BE2C (cell line): Measurements from ENCODE around the gene MFN2. TPM values are rescaled to one million over a fixed set of nuclear protein-coding genes. Genes with fewer than 3 reads are reported as not detected.
"Not testable (repeated sequence)": the region's sequence is repeated elsewhere in the genome, so short reads cannot be mapped to it uniquely, and the experiment has no call there.

ENCODE experiments used
- DNase-seq: peaks from one replicate; pipeline ENCODE4 v3.0.0-alpha.2; 2020
- H3K27me3 ChIP-seq: fragments of 250-450 bp; sonication (Bioruptor Pico); 2 replicates; pipeline ENCODE4 v1.5.1; 2020; ENCODE audit warnings: mild to moderate bottlenecking
- H3K36me3 ChIP-seq: fragments of 250-450 bp; sonication (Bioruptor Pico); 2 replicates; pipeline ENCODE4 v1.5.1; 2020; ENCODE audit warnings: mild to moderate bottlenecking
- H3K4me1 ChIP-seq: fragments of 250-450 bp; sonication (Bioruptor Pico); 2 replicates; pipeline ENCODE4 v1.5.1; 2020
- H3K4me3 ChIP-seq: 2 replicates; pipeline ENCODE4 v1.5.1; 2011; ENCODE audit warnings: low read depth, low read length
- H3K9me3 ChIP-seq: fragments of 250-450 bp; sonication (Bioruptor Pico); 2 replicates; pipeline ENCODE4 v1.5.1; 2020
- polyA plus RNA-seq: library from polyadenylated mRNA; unstranded; fragments of >200 nt; gene quantifications from one replicate; pipeline ENCODE4 v1.2.1, GENCODE V29; 2012; ENCODE audit warnings: low read depth, missing spikeins; ENCODE audit not compliant: insufficient read length, insufficient read depth
- TF ChIP-seq, protein P1 (sequence below): IDR thresholded peaks from 2 replicates; pipeline ENCODE4 v1.5.1; 2012; ENCODE audit warnings: mild to moderate bottlenecking, low read depth, low read length

Gene MFN2
- polyA plus RNA-seq = 51.6 TPM

DNA sequence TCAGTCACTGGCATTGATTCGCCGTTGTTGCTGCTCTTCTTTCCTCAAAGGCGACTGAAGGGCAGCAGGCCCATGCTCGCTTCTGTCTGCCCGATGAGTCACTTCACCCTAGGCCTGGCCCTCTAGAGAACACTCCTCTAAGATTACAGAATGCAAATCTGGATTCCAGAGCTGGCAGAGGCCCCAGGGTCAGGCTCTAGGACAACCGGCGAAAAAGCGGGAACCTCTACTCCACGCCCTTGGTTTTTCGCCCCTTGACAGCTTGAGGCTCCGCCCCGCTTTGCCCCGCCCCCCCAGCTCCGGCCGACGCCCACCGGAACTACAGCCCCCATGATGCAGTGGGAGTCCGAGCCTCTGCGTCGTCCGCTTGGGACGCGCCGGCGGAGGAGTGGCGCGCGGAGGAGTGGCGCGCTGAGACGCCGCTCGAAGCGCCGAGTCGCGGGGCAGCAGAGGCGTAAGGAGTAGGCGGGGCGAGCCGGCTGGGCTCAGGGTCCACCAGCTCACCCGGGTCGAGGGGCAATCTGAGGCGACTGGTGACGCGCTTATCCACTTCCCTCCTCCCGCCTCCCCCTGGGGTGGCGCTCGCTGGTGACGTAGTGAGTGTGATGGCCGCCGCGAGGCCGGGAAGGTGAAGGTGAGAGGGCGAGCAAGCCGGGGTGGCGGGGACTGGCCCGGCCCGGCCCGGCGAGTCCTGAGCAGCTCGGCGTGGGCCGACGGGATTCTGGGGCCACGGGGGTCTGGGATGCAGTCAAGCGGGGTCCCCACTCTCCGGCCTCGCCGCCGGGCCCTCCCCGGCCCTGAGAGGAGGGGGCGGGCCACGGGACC is at the start of gene MFN2:
Gene MFN2 (plus strand): TSS at position 594 of the 825 bp plus-strand sequence. CDS start 8,725 bp downstream, outside the sequence.
- TF ChIP-seq, protein P1, sequence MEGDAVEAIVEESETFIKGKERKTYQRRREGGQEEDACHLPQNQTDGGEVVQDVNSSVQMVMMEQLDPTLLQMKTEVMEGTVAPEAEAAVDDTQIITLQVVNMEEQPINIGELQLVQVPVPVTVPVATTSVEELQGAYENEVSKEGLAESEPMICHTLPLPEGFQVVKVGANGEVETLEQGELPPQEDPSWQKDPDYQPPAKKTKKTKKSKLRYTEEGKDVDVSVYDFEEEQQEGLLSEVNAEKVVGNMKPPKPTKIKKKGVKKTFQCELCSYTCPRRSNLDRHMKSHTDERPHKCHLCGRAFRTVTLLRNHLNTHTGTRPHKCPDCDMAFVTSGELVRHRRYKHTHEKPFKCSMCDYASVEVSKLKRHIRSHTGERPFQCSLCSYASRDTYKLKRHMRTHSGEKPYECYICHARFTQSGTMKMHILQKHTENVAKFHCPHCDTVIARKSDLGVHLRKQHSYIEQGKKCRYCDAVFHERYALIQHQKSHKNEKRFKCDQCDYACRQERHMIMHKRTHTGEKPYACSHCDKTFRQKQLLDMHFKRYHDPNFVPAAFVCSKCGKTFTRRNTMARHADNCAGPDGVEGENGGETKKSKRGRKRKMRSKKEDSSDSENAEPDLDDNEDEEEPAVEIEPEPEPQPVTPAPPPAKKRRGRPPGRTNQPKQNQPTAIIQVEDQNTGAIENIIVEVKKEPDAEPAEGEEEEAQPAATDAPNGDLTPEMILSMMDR = no peak
- no peaks in the 10 kb centered on the region for H3K27me3 ChIP-seq
- peaks cover 4% of the 10 kb centered on the region; the same call in 1 of the 2 replicates for H3K4me1 ChIP-seq
- peaks cover 13% of the 10 kb centered on the region for H3K36me3 ChIP-seq
- H3K4me3 ChIP-seq = peak within 1 kb of the TSS; percentile 84
- no peaks in the 10 kb centered on the region for H3K9me3 ChIP-seq
- peak; percentile 93 for DNase-seq

DNA sequence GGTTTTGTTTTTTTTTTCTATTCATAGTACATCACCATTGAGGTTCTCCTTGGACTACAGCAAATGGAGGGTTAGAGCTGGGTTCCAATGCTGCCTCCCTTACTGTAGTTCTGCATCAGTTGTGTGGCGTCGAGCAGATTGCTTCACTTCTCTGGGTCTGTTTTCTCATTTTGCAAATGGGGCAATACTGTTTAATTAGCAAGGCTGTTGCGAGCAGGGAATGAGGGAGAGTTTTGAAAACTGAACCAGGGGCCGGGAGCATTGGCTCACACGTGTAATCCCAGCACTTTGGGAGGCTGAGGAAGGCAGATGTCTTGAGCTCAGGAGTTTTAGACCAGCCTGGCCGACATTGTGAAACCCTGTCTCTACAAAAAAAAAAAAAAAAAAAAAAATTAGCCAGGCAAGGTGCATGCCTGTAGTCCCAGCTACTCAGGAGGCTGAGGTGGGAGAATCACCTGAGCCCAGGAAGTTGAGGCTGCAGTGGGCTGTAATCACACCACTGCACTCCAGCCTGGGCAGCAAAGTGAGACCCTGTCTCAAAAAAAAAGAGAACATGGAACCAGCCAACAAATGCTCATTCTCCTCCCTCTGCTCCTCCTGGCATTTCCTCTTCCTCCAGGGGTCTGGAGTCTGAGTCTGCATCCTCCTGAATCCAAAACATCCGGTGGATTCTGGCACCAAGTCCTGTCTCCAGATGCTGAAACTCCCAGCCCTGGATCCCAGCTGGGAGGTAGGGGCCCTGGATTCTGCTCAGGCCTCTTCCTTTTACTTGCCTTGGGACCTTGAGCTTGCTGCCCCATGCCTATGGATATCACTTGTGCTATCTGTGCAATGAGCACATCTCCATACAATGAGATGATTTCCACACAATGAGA is 49.4 kb upstream of the MFN2 start:
- TF ChIP-seq, protein P1 = no peak
- Histone ChIP-seq H3K27me3 (no peaks in the 10 kb centered on the region), H3K4me3 (no peak overlapping the region), H3K36me3 (no peaks in the 10 kb centered on the region), H3K4me1 (no peaks in the 10 kb centered on the region), H3K9me3 (no peaks in the 10 kb centered on the region)
- DNase-seq = no peak

- DNase-seq = no peak
- H3K9me3 ChIP-seq = no peaks in the 10 kb centered on the region
- TF ChIP-seq, protein P1 = no peak
- no peaks in the 10 kb centered on the region for H3K36me3 ChIP-seq
- no peaks in the 10 kb centered on the region for H3K4me1 ChIP-seq
- no peak overlapping the region for H3K4me3 ChIP-seq
- no peaks in the 10 kb centered on the region for H3K27me3 ChIP-seq
These were observed 48.4 kb upstream of the MFN2 start for GRCh38 chr1:11931845-11932244.

- Histone ChIP-seq H3K4me3 (peak within 1 kb of the TSS; percentile 69), H3K9me3 (no peaks in the 10 kb centered on the region), H3K36me3 (no peaks in the 10 kb centered on the region), H3K27me3 (no peaks in the 10 kb centered on the region), H3K4me1 (peaks cover 6% of the 10 kb centered on the region; the same call in 1 of the 2 replicates)
- TF ChIP-seq, protein P1 = no peak
- peak; percentile 85 for DNase-seq
These were observed 45.8 kb upstream of the MFN2 start, which contains the start of gene PLOD1 for GRCh38 chr1:11934302-11935056. Gene PLOD1 (plus strand): TSS chr1:11934717. CDS start chr1:11934780, 63 bp downstream.

- Histone ChIP-seq H3K4me1 (peaks cover 6% of the 10 kb centered on the region; the same call in 1 of the 2 replicates), H3K36me3 (no peaks in the 10 kb centered on the region), H3K9me3 (no peaks in the 10 kb centered on the region), H3K4me3 (peak overlapping the region; percentile 69), H3K27me3 (no peaks in the 10 kb centered on the region)
- no peak for DNase-seq
- TF ChIP-seq, protein P1 = no peak
These were observed 45.2 kb upstream of the MFN2 start for GRCh38 chr1:11935057-11935412.

DNA sequence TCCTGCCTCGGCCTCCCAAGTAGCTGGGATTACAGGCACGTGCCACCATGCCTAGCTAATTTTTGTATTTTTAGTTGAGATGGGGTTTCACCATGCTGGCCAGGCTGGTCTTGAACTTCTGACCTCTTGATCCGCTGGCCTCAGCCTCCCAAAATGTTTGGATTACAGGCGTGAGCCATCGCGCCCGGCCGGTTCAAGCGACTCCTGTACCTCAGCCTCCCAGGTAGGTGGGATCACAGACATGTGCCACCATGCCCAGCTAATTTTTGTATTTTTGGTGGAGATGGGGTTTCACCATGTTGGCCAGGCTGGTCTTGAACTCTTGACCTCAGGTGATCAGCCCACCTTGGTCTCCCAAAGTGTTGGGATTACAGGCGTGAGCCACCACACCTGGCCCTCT is 44.5 kb upstream of the MFN2 start:
- H3K9me3 ChIP-seq, DNase-seq, H3K4me1 ChIP-seq, H3K36me3 ChIP-seq, H3K27me3 ChIP-seq, H3K4me3 ChIP-seq: not testable (repeated sequence)
